Measurements from ENCODE around the gene CFAP58.
A peak's percentile ranks its signal among the peaks of the same experiment; 100 is the strongest.

Gene CFAP58

GRCh38 chr10:104327745-104328645 lies 25.6 kb upstream of the CFAP58 start:
- FAIRE-seq (no peak), DNase-seq (ENCODE audit: insufficient read length, low spot score) (peak; percentile 67)
- TF ChIP-seq POLR2A (IDR thresholded peaks at IDR 0.05; ENCODE audit: low read depth, low read length), result peak; percentile 31; the same call in 1 of the 2 replicates

GRCh38 chr10:104328646-104328895 lies 25.1 kb upstream of the CFAP58 start:
- FAIRE-seq (no peak), DNase-seq (ENCODE audit: insufficient read length, low spot score) (no peak)

DNA sequence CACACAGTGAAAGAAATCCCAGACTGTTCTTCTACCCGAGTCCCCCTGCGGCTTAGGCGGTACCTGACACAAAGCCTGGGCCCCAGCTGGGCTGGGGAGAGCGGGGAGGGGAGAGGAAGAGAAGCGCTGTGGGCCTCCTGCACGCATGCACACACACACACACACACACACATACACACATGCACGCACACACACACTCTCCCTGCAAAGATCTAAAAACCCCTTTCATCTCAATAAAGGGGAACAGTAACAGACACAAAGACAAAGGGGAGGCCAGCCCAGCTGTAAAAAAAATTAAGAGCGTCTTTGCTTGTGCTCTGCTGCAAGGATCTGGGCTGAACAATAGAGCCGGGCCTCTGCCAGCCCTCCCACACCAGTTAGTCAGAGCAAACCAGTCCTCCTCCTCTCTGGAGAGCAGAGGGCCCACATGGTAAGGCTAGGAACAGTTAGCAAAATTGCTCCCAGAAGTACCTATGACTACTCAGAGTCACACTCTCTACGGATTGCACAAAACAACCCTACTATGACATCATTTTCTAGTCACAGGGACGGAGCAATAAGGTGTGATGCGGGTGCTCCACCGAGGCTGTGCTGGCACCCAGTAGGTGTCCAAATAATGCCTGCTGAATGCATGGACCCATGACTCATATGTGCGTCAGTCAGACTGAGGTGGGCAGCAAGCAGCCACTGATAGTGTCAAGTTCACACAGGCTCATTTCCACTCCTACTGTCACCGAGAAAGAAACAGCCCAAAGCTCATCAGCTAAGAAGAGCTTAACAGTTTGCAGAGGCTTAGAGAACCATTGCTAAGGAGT lies 24.5 kb upstream of the CFAP58 start:
- no peak for TF ChIP-seq POLR2A (IDR thresholded peaks at IDR 0.05; ENCODE audit: low read depth, low read length)
- FAIRE-seq, result no peak
- peak; percentile 63 for DNase-seq (ENCODE audit: insufficient read length, low spot score)

More at GRCh38 chr10:104328646-104328895, 25.1 kb upstream of the CFAP58 start:
- TF ChIP-seq POLR2A (IDR thresholded peaks at IDR 0.05; ENCODE audit: low read depth, low read length), result no peak

- DNase-seq (ENCODE audit: insufficient read length, low spot score) (peak; percentile 45), FAIRE-seq (no peak)
- no peak for TF ChIP-seq POLR2A (IDR thresholded peaks at IDR 0.05; ENCODE audit: low read depth, low read length)
Measured at GRCh38 chr10:104329735-104330134, 23.9 kb upstream of the CFAP58 start.

GRCh38 chr10:104330168-104331110 lies 23.2 kb upstream of the CFAP58 start:
- no peak for TF ChIP-seq POLR2A (IDR thresholded peaks at IDR 0.05; ENCODE audit: low read depth, low read length)
- FAIRE-seq (no peak), DNase-seq (ENCODE audit: insufficient read length, low spot score) (no peak)

- FAIRE-seq, result no peak
- no peak for DNase-seq (ENCODE audit: insufficient read length, low spot score)
- TF ChIP-seq POLR2A (IDR thresholded peaks at IDR 0.05; ENCODE audit: low read depth, low read length), result no peak
Measured at GRCh38 chr10:104331208-104331838, 22.3 kb upstream of the CFAP58 start.

- no peak for FAIRE-seq
- no peak for DNase-seq (ENCODE audit: insufficient read length, low spot score)
- no peak for TF ChIP-seq POLR2A (IDR thresholded peaks at IDR 0.05; ENCODE audit: low read depth, low read length)
Measured at GRCh38 chr10:104332243-104333031, 21.2 kb upstream of the CFAP58 start.

DNA sequence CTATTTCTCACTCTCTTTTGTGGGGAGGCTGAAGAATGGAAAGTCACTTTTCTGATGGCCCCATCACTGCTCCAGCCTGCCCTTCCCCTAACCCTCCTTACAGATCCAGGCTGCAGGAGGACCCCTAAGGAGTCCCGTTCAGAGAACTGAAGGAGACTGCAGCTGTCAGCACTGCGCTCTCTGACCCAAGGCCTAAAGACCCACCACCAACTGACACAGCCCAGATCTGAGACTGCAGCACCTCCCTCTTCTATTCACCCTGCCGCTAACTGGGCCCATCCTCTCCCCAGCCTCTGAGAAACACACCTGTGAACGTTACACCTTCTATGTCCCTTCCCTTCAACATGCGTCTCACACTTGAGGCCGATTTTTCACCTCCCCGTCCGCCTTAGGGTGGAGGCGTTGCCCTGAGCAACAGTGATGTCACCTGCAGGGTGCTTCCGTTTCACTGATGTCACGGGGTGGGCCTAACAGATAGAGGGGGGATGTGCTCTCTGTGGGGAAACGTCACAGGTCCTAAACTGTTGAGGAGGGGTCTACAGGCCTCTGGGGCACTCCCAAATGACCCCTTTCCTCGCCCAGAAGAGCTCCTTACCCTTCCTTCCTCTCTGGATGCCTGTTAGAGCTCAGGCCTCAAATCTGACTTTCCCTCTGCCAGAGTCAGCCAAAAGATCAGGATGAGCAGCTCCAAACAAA lies 20.5 kb upstream of the CFAP58 start:
- TF ChIP-seq POLR2A (IDR thresholded peaks at IDR 0.05; ENCODE audit: low read depth, low read length), result no peak
- FAIRE-seq (no peak), DNase-seq (ENCODE audit: insufficient read length, low spot score) (no peak)

DNA sequence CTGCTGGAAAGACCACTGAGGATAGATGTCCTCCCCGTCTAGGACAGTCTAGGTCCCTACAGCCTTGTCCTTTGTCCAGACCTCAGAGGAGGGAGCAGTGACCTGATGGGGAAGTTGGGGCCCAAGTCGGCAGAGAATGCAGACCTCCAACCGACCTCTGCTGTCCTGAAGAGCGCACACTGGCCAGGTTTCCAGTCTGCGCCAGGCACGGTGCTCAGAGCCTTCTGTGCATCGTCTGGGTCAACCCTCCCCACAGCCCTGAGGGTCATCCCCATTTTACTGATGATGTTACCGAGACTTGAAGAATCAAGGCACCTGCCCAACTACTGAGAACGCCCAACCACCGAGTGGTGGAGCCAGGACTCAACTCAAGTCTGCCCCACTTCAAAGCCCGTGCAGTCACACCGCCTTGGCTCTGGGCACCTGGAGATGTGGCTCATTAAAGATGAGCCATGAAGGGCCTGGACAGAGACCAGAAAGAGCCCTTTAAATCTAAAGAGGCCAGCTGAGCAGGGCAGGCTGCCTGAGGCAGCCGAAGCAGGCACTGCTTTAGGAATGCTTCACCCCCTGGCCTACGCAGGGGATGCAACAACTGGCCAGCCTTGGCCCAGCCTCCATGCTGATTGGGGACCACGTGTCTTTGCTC lies 19.8 kb upstream of the CFAP58 start:
- FAIRE-seq (no peak), DNase-seq (ENCODE audit: insufficient read length, low spot score) (no peak)
- no peak for TF ChIP-seq POLR2A (IDR thresholded peaks at IDR 0.05; ENCODE audit: low read depth, low read length)

GRCh38 chr10:104334561-104334960 lies 19.1 kb upstream of the CFAP58 start:
- no peak for TF ChIP-seq POLR2A (IDR thresholded peaks at IDR 0.05; ENCODE audit: low read depth, low read length)
- DNase-seq (ENCODE audit: insufficient read length, low spot score) (no peak), FAIRE-seq (no peak)

- DNase-seq (ENCODE audit: insufficient read length, low spot score), result no peak
- FAIRE-seq, result no peak
Measured at GRCh38 chr10:104334965-104335650, 18.5 kb upstream of the CFAP58 start.

More at GRCh38 chr10:104334965-104335650, 18.5 kb upstream of the CFAP58 start:
- TF ChIP-seq POLR2A (IDR thresholded peaks at IDR 0.05; ENCODE audit: low read depth, low read length), result no peak

Measured in H54 (cell line).